WERI-Rb-1 (cell line): ENCODE results near the gene C19orf38.

Experiments
- DNase-seq: peaks from one replicate; pipeline ENCODE4 v3.0.0-alpha.2; 2020
- H3K27ac ChIP-seq: fragments of 250-450 bp; sonication (Bioruptor Pico); 2 replicates; pipeline ENCODE4 v1.5.1; 2020; ENCODE audit warnings: mild to moderate bottlenecking, moderate library complexity
- H3K27me3 ChIP-seq: fragments of 250-450 bp; sonication (Bioruptor Pico); 2 replicates; pipeline ENCODE4 v1.5.1; 2021; ENCODE audit warnings: mild to moderate bottlenecking, low read depth, moderate library complexity; ENCODE audit not compliant: insufficient read depth, severe bottlenecking
- H3K36me3 ChIP-seq: fragments of 250-450 bp; sonication (Bioruptor Pico); 2 replicates; pipeline ENCODE4 v1.5.1; 2020; ENCODE audit warnings: mild to moderate bottlenecking, moderate library complexity
- H3K4me3 ChIP-seq: 2 replicates; pipeline ENCODE4 v1.5.1; 2011; ENCODE audit warnings: low read depth, mild to moderate bottlenecking, control low read depth, low read length
- H3K9me3 ChIP-seq: fragments of 250-450 bp; sonication (Bioruptor Pico); 2 replicates; pipeline ENCODE4 v1.5.1; 2021; ENCODE audit warnings: mild to moderate bottlenecking, moderate library complexity; ENCODE audit not compliant: severe bottlenecking
- CTCF ChIP-seq: IDR thresholded peaks from 2 replicates; pipeline ENCODE4 v1.5.1; 2011; ENCODE audit warnings: low read depth, mild to moderate bottlenecking, control low read depth, inconsistent platforms, low read length

C19orf38 gene

GRCh38 chr19:10896851-10897526, 48.8 kb downstream of the C19orf38 start:
- H3K27ac ChIP-seq: no peak overlapping the region; the same call in 1 of the 2 replicates
- no peak for DNase-seq
- no peaks in the 10 kb centered on the region for H3K9me3 ChIP-seq
- H3K4me3 ChIP-seq: no peak overlapping the region
- TF ChIP-seq CTCF: no peak
- H3K27me3 ChIP-seq: no peaks in the 10 kb centered on the region
- H3K36me3 ChIP-seq: peaks cover 20% of the 10 kb centered on the region

- no peaks in the 10 kb centered on the region for H3K27me3 ChIP-seq
- no peak for DNase-seq
- no peak for TF ChIP-seq CTCF
- peaks cover 20% of the 10 kb centered on the region for H3K36me3 ChIP-seq
- H3K27ac ChIP-seq: no peak overlapping the region
- no peaks in the 10 kb centered on the region for H3K9me3 ChIP-seq
- H3K4me3 ChIP-seq: no peak overlapping the region
Observed at GRCh38 chr19:10898633-10899032, 50.4 kb downstream of the C19orf38 start.

- Histone ChIP-seq H3K4me3 (no peak overlapping the region), H3K9me3 (no peaks in the 10 kb centered on the region), H3K27ac (no peak overlapping the region), H3K27me3 (no peaks in the 10 kb centered on the region), H3K36me3 (peaks cover 23% of the 10 kb centered on the region)
- TF ChIP-seq CTCF: no peak
- DNase-seq: no peak
Observed at GRCh38 chr19:10899151-10899653, 51.0 kb downstream of the C19orf38 start.

- H3K27me3 ChIP-seq: no peaks in the 10 kb centered on the region
- no peak for DNase-seq
- H3K4me3 ChIP-seq: no peak overlapping the region
- H3K9me3 ChIP-seq: no peaks in the 10 kb centered on the region
- H3K36me3 ChIP-seq: peaks cover 73% of the 10 kb centered on the region
- peak overlapping the region; percentile 39; the same call in 1 of the 2 replicates for H3K27ac ChIP-seq
- no peak for TF ChIP-seq CTCF
Observed at GRCh38 chr19:10907925-10908324, 59.7 kb downstream of the C19orf38 start.

GRCh38 chr19:10908380-10908960, 60.3 kb downstream of the C19orf38 start:
- Histone ChIP-seq H3K4me3 (no peak overlapping the region), H3K9me3 (no peaks in the 10 kb centered on the region), H3K36me3 (peaks cover 77% of the 10 kb centered on the region), H3K27ac (no peak overlapping the region), H3K27me3 (no peaks in the 10 kb centered on the region)
- TF ChIP-seq CTCF: no peak
- no peak for DNase-seq
